Esophagus (tissue), 2 donors: ENCODE measurements around the gene RNPEP. TPM values are rescaled to one million over a fixed set of nuclear protein-coding genes. Genes with fewer than 3 reads are reported as not detected.
A peak's percentile ranks its signal among the peaks of the same experiment; 100 is the strongest.
"Not testable (repeated sequence)": the region's sequence is repeated elsewhere in the genome, so short reads cannot be mapped to it uniquely, and the experiment has no call there.

Source experiments
- H3K27ac ChIP-seq, 2 donors: one replicate each; pipeline ENCODE4 v1.5.1; 2013; ENCODE audit warnings: low read depth in 2 of 2, mild to moderate bottlenecking in 2 of 2, inconsistent platforms in 1 of 2, low read length in 1 of 2, moderate library complexity in 1 of 2
- H3K27me3 ChIP-seq, 2 donors: one replicate each; pipeline ENCODE4 v1.6.1; 2013; ENCODE audit warnings: low read length in 2 of 2, control low read depth in 1 of 2, mild to moderate bottlenecking in 1 of 2; ENCODE audit not compliant: insufficient read depth in 2 of 2, control insufficient read depth in 1 of 2
- H3K36me3 ChIP-seq, 2 donors: one replicate each; pipeline ENCODE4 v1.6.1; 2013; ENCODE audit warnings: low read length in 1 of 2; ENCODE audit not compliant: control insufficient read depth in 2 of 2, insufficient read depth in 2 of 2
- H3K4me1 ChIP-seq, 2 donors: one replicate each; pipeline ENCODE4 v1.6.1; 2013; ENCODE audit warnings: low read length in 1 of 2; ENCODE audit not compliant: control insufficient read depth in 2 of 2, insufficient read depth in 2 of 2
- H3K4me3 ChIP-seq, 2 donors: one replicate each; pipeline ENCODE4 v1.5.1; 2013; ENCODE audit warnings: low read length in 2 of 2, mild to moderate bottlenecking in 2 of 2, low read depth in 1 of 2, moderate library complexity in 1 of 2
- H3K9me3 ChIP-seq, 2 donors: one replicate each; pipeline ENCODE4 v1.6.1; 2013; ENCODE audit warnings: mild to moderate bottlenecking in 2 of 2, low read depth in 1 of 2, low read length in 1 of 2, moderate library complexity in 1 of 2; ENCODE audit not compliant: control insufficient read depth in 2 of 2, insufficient read depth in 1 of 2
- WGBS, 2 donors: extraction: QIAGEN DNeasy Blood & Tissue Kit; methylation state at CpG; one replicate each; pipeline ENCODE4 v1.1.7; 2013; 5-methylcytosine and 5-hydroxymethylcytosine counted together
- polyA plus RNA-seq, 2 donors: library from polyadenylated mRNA; stranded (reverse); fragments of 200-250 nt; gene quantifications; one replicate each; pipeline ENCODE4 v1.2.3, GENCODE V29; 2013
- donor health status: healthy with polysubstance abuse.
- donor health status: Bipolar disorder and iron deficiency.

Gene RNPEP, protein sequence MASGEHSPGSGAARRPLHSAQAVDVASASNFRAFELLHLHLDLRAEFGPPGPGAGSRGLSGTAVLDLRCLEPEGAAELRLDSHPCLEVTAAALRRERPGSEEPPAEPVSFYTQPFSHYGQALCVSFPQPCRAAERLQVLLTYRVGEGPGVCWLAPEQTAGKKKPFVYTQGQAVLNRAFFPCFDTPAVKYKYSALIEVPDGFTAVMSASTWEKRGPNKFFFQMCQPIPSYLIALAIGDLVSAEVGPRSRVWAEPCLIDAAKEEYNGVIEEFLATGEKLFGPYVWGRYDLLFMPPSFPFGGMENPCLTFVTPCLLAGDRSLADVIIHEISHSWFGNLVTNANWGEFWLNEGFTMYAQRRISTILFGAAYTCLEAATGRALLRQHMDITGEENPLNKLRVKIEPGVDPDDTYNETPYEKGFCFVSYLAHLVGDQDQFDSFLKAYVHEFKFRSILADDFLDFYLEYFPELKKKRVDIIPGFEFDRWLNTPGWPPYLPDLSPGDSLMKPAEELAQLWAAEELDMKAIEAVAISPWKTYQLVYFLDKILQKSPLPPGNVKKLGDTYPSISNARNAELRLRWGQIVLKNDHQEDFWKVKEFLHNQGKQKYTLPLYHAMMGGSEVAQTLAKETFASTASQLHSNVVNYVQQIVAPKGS
- polyA plus RNA-seq = 10 to 100 TPM; 45.3 to 52.3 TPM

DNA sequence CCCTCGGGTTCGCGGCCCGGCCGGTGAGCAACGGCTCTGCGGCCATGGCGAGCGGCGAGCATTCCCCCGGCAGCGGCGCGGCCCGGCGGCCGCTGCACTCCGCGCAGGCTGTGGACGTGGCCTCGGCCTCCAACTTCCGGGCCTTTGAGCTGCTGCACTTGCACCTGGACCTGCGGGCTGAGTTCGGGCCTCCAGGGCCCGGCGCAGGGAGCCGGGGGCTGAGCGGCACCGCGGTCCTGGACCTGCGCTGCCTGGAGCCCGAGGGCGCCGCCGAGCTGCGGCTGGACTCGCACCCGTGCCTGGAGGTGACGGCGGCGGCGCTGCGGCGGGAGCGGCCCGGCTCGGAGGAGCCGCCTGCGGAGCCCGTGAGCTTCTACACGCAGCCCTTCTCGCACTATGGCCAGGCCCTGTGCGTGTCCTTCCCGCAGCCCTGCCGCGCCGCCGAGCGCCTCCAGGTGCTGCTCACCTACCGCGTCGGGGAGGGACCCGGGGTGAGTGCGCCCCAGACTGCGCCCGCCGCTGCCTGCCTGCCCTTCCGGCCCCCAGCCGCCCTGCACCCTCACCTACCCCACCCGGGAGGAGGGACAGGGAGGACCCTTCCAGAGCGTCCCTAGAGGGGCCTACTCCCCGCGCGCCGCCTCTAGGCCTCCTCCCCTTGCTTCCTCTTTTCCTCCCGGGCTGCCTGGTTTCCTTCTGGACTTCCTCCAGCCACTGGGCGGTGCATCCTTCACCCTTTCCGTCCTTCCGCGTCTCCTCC lies at the start of gene RNPEP:
Gene RNPEP, plus strand, starts transcription at position 26 of the 757 bp plus-strand sequence. Its CDS starts 19 bp downstream, at position 45.
- H3K4me3 ChIP-seq = peak within 1 kb of the TSS; percentile 93 to 96
- peaks cover 2 to 4% of the 10 kb centered on the region in 2 donors for H3K4me1 ChIP-seq
- 0% methylated on average over 48 to 80 of the region's 80 CpGs for WGBS, 2 donors

DNA sequence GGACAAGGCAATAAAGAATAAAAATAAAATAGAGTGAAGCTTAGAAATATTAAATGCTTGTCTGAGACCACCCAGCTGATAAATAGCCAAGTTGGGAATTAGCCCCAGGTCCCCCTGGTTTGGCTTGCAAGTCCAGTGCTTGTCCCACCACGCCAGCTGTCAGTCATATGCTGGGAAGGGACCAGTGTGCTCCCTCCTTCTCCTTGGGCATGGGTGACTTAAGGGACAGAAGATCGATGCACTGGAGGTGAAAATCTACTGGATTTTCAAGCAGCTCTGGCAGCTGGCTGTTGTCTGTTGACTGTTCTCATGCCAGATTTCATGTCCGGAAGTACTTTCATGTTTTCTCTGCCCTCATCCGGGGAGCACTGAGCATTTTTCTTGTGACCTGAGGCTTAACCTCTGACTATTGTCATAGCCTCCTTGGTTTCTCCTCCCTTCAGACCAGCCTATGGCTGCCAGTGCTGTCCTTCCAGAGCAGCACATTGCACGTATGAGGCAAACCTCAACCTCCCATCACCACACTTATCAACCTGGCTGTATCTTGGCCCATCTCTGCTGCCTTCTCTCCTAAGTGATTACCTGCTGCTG lies 48.5 kb upstream of the RNPEP start:
- no peak overlapping the region for H3K4me3 ChIP-seq
- H3K27me3 ChIP-seq = no peaks in the 10 kb centered on the region
- WGBS, 2 donors = 34 to 58% methylated on average over 5 of the region's 5 CpGs
- H3K9me3 ChIP-seq = no peaks in the 10 kb centered on the region
- no peaks in the 10 kb centered on the region for H3K36me3 ChIP-seq
- peak overlapping the region in 1 of 2 donors; percentile 24 for H3K27ac ChIP-seq
- peaks cover 5 to 9% of the 10 kb centered on the region in 2 donors for H3K4me1 ChIP-seq

More for the DNA sequence above, at the start of gene RNPEP:
- no peaks in the 10 kb centered on the region for H3K9me3 ChIP-seq
- H3K27me3 ChIP-seq = no peaks in the 10 kb centered on the region
- H3K27ac ChIP-seq = peak within 1 kb of the TSS; percentile 89 to 93
- H3K36me3 ChIP-seq = no peaks in the 10 kb centered on the region

DNA sequence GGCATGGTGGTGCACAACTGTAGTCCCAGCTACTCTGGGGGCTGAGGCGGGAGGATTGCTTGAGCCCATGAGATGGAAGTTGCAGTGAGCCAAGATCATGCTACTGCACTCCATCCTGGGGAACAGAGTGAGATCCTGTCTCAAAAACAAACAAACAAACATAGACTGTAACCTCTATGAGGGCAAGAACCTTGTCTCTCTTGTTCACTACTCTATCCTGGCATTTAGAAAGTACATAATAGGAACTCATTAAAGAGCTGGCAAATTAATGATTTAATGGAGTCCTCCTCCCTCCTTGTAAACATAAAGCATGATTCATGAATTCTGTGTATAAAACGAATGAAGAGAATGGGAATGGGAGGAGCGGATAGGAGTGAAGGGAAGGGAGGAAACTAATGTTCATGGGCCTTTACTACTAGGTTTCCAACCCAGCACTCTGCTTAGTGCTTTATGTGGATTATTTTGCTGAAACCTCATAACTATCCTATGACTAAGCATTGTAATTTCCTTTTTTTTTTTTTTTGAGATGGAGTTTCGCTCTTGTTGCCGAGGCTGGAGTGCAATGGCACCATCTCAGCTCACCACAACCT lies 44.7 kb upstream of the RNPEP start:
- Histone ChIP-seq H3K9me3 (no peaks in the 10 kb centered on the region), H3K27ac (peak overlapping the region in 1 of 2 donors; percentile 21), H3K4me3 (no peak overlapping the region), H3K36me3 (no peaks in the 10 kb centered on the region), H3K27me3 (no peaks in the 10 kb centered on the region), H3K4me1 (peaks cover 4 to 8% of the 10 kb centered on the region in 2 donors)
- WGBS, 2 donors = 55 to 59% methylated on average over 5 of the region's 5 CpGs

DNA sequence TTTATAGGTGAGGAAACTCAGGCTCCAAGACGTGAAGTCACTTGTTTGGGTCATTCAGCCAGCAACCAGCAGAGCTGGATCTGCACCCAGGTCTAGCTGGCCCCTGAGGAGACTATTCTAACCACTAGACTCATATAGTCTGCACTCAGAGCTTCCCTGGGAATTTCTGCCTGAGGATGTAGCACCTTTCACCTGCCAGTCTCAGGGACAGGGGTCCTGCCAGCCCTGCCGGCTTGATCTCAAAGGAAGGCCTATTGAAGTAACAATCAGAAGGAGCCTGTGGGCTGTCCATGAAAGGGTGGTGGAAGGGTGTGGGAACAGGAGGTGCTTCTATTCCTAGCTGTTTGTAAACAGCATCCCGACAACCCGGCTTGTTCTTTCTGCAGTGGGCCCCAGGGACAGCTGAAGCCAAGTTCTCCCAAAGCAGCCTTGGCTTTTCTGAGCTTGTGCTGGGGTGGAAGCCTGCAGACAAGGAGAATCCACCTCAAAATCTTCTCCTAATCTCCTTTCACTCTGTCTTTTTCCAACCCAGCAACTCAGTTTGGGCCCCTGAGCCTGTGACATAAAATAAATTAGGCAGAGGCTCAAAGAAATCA lies 43.9 kb upstream of the RNPEP start:
- Histone ChIP-seq H3K27me3 (no peaks in the 10 kb centered on the region), H3K27ac (peak overlapping the region; percentile 53 to 61), H3K36me3 (no peaks in the 10 kb centered on the region), H3K4me1 (peaks cover 4 to 8% of the 10 kb centered on the region in 2 donors), H3K4me3 (no peak overlapping the region), H3K9me3 (no peaks in the 10 kb centered on the region)
- WGBS, 2 donors = 48 to 63% methylated on average over 4 of the region's 4 CpGs

DNA sequence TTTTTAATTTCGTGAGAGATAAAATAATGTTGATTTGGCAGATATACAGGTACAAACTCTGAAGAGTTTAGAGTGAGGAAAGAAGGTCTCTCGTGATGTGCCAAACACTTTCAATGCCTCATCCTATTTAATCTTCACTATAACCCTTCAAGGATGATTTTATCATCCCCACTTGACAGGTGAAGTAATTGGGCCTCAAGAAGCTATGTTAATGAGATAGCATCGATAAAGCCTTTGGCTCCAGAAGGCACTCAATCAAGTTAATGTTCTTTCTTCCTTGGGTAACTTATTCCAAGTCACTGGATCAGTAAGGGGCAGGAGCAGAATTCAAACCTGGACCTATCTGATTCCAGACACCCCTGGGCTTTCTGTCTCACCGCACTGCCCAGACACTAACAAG lies 43.3 kb upstream of the RNPEP start:
- Histone ChIP-seq H3K4me3 (no peak overlapping the region), H3K36me3 (no peaks in the 10 kb centered on the region), H3K27me3 (no peaks in the 10 kb centered on the region), H3K9me3 (no peaks in the 10 kb centered on the region), H3K27ac (peak overlapping the region; percentile 37 to 52), H3K4me1 (peaks cover 1 to 4% of the 10 kb centered on the region in 2 donors)
- 52 to 55% methylated on average over 4 of the region's 4 CpGs for WGBS, 2 donors

DNA sequence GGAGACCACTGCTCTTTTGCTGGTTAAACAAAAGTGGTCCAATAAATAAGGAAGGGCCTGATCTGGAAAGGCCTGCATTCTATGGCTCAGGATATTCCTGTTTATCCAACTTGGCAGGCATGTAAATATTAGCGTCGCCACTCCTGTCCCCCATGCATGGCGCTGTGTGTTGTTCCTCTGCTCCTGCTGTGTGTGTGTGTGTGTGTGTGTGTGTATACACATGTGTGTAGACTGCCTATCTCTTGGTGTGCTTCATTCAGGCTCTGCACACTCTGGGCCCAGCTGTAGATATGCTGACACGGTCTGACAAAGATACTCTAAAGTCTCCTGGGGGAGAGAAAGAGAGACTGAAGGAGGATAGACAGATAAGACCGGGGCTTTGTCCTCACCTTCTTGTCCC lies 42.9 kb upstream of the RNPEP start:
- peaks cover 0 to 3% of the 10 kb centered on the region in 2 donors for H3K4me1 ChIP-seq
- peak overlapping the region; percentile 37 to 52 for H3K27ac ChIP-seq
- H3K4me3 ChIP-seq = no peak overlapping the region

DNA sequence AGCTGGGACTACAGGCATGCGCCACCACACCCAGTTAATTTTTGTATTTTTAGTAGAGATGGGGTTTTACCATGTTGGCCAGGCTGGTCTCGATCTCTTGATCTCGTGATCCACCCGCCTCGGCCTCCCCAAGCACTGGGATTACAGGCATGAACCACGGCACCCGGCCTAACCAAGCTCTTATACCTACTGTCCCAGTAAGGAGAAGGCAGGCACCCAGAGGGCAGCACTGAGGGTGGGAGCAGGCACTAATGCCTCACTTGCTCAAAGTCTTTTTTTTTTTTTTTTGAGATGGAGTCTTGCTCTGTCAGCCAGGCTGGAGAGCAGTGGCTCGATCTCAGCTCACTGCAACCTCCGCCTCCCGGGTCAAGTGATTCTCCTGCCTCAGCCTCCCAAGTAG lies 42.1 kb upstream of the RNPEP start:
- WGBS, 2 donors = 83 to 93% methylated on average over 10 of the region's 10 CpGs
- H3K9me3 ChIP-seq, H3K4me3 ChIP-seq, H3K36me3 ChIP-seq, H3K27me3 ChIP-seq, H3K4me1 ChIP-seq: not testable (repeated sequence)
- H3K27ac ChIP-seq = peak overlapping the region in 1 of 2 donors; percentile 46

More for the DNA sequence above, 42.9 kb upstream of the RNPEP start:
- Histone ChIP-seq H3K9me3 (no peaks in the 10 kb centered on the region), H3K36me3 (no peaks in the 10 kb centered on the region), H3K27me3 (no peaks in the 10 kb centered on the region)
- WGBS, 2 donors = 67 to 71% methylated on average over 5 of the region's 5 CpGs

DNA sequence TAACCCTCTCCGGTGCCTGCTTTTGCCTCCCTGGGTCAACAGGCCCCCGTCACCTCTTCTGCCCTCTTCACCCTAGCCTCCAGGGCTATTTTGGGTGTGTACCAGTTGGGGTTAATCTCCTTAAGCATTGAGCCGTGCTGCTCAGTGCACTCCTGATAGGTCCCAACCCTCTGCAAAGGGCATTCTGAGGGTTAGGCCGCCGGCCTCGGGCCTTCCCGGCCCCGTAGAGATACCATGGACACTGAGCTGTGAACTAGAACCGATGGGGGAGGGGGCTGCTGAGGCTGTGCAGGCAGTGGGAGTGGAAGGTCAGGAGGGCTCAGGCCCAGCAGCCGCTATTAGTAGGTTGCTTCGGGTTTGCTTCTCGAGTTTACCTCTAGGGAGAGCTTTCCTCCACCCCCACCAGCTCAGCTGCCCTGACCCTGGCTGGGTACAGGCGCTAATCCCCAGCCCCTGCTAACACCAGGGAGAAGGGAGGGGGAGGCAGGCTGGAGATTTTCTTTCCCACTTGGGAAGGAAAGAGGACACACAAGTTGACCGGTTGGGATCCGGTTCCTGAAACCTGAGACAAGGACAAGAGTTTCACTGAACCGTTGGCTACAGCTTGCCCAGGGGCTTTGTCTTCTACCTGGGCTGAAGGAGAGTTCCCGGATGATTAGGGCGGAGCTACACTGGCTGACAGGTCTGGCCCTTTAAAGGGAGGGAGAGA lies 40.9 kb upstream of the RNPEP start:
- Histone ChIP-seq H3K36me3 (no peaks in the 10 kb centered on the region), H3K4me1 (peaks cover 0 to 5% of the 10 kb centered on the region in 2 donors), H3K9me3 (no peaks in the 10 kb centered on the region), H3K27me3 (no peaks in the 10 kb centered on the region), H3K27ac (peak overlapping the region; percentile 24 to 34), H3K4me3 (peak overlapping the region; percentile 33 to 55)
- 54 to 62% methylated on average over 18 of the region's 18 CpGs for WGBS, 2 donors
